HPDE6-E6E7 (cell line): ENCODE results near the gene ATN1.

Source experiments
- DNase-seq: peaks from one replicate; pipeline ENCODE4 v3.0.0; 2011; ENCODE audit warnings: missing footprints; ENCODE audit errors: extremely low spot score

The ATN1 gene

DNA sequence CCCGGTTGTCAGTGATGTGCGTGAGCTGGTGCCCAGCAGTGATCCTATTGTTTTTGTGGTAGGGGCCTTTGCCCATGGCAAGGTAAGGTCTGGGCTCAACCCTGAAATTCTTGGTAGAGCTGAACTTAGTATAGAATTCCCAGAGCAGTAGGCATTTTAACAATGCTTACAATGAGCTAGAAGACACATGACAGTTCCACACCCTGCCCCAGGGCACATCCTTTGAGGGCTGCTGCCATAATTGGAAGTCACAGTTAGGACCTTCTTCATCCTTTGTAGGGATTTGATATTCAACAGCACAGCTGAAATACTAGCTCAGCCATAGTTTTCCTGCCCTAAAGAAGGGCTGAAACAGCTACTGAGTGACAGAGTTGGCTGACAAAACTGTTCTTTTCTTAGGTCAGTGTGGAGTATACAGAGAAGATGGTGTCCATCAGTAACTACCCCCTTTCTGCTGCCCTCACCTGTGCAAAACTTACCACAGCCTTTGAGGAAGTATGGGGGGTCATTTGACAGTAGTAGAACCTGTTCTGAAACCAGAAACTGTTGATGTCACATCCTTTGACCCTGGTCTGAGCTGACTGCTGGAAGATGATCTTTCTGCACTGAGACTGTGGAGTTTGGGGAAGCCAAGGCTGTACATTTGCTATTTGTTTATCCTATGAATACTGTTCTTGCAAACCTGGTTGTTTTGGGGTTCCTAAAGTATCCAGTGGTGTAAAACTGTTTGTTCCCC is 47.7 kb downstream of the ATN1 start:
- DNase-seq = no peak

DNA sequence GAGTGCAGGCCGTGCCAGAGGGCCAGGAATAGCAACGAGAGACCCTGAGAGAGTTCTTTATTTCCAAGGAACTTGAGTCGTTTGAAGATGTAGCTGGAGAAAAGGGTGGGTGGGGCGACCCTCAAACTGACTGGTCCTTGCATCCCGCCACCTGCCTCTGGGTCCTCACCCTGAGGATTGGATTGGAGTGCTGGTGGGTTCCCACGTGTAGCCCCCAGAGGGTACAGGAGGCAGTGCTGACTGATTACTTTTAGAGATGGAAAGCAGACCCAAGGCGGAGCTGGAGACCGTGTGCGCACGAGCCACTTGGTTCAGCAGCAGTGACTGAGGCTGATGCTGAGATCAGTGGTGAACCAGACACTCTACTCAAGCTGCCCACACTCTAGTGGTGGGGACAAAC is 49.9 kb downstream of the ATN1 start:
- no peak for DNase-seq

DNA sequence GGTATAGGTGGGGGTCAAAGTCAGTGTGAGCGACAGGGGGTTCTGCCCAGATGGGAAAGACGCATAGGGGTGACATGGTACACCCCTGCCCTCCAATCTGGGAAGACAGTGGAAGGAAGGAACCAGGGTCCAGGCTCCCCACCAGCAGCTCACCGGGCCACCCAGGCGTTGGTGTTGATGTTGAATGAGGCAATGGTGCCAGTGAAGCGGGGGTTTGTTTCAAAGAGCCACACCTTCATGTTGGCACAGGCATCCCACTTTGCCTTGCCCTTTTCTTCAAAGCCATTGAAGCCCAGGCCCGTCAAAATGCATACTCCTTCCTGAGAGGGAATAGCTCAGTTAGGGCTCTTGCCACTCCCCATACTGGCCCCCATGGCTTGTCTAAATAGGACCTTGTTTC is 50.4 kb downstream of the ATN1 start:
- DNase-seq = no peak

DNA sequence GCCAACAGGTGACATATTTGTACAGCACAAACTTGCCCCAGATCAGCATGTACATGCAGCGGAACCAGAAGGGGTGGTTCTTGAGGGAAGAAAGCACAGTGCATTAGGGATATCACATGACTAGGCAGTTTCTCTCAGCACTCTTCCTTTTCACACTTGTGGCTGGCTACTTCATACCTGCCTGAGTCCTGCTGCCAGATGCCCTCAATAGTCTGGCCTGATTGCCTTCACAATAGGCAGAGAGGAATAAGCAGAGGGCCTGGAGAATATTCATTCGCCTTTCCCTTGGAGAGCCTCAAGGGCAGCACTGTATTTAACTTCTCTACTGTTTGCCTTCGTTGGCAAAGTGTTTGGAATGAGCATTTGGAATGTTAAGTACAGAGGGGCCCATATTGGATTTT is 50.9 kb downstream of the ATN1 start:
- DNase-seq = no peak

DNA sequence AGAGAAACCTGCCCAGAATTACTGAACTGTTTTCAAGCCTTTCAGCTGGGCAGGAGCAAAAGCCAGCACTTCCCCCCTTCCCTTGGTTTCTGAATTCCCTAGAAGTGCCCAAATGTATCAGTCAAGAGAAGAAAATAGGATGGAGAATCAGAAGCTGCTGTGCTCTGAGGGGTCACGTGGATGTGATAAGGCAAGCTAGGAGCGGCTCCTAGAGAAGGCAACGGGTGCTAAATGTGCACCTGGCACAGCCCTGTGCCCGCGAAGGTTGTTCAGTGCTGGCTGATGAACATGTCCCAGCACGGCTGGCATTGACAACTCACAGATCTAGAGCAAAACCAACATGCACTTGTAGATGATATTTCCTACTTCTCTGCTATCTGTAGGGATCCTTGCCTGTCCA is 51.3 kb downstream of the ATN1 start:
- DNase-seq = no peak

DNA sequence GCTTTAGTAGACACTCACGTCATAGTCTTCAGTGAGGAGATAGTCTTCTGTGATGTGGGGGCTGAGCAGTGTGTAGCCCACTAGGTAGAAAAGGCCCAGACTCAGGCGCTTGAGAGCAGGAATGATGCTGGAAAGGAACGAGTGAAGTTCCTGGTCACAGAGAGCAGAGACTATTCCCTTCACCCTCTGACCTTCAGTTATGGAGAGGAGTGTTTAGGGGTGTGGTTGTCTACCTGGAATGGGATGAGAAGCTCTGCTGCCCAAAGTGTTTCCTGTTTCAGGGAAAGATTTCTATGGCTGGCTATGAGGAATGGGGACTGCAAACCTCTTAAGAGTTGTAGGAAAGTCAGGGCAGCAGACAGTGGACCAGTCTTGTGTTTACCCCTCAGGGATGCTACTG is 51.7 kb downstream of the ATN1 start:
- DNase-seq = no peak

DNA sequence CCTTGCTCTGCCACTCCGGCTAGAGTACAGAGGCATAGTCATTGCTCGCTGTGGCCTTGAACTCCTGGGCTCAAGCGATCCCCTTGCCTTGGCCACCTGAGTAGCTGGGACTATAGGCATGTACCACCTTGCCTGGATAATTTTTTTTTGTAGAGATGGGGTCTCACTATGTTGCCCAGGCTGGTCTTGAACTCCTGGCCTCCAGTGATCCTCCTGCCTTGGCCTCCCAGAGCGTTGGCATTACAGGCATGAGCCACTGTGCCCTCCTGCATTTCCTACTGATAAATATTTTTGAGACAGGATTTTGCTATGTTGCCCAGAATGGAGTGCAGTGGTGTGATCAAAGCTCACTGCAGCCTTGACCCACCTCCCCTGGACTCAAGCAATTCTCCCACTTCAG is 52.3 kb downstream of the ATN1 start:
- no peak for DNase-seq

DNA sequence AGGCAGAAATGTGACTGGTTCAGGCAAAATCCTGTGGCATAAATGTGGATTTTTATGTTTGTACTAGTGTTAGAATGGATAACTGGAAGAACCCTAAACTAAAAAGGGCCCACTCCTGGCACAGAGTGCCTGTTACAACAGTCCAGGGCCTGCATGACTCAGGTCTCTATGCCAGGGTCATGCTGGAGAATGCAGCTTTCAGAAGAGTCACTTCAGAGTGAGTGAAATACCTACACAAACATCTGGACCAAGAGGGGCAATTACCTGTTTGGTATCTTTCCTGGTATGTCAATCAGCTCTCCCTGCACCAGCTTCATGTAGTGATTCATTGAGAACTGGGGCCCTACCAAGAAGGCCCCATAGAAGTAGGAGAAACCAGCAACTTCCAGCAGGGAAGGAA is 53.0 kb downstream of the ATN1 start:
- DNase-seq = no peak

DNA sequence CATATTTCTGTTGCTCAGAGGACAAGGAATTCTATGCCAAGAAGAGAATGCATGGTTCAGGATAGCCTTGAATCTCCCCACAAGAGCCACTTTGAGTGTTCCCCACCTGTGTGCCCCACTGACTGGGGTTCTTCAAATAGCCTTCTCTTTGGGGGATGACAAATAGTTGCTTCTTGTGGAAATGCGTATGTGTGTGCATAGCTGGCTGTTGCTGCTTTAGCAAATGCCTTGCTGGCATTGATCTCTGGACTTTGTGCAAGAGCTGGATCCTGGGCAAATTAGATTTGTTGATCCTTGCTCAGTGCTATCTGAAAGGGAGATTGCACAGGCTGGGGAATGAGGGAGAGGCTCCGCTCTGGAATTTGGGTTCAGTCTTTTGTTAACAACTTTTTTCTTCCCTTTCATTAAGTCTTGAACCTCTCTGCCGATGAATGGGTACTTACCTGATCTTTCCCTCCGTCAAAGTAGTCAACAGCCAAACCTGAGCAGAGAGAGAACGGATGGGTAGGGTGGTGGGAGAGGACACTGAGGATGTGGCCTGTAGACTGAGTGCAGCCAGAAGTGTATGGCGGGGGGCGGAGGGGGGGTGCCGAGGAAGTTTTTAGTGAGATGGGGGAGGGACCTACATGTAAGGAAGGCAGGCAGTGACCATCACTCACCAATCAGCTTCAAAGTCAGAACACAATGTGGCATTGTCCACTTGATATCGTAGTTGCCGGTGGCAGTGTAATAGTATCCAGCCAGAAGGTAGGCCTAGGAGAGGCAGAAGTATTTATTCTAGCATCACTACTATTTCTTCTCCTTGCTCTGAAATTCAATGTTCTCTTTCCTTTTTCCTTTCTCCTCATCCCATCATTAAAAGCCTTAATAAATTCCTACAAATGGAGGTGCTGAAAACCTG is 53.6 kb downstream of the ATN1 start:
- no peak for DNase-seq

DNA sequence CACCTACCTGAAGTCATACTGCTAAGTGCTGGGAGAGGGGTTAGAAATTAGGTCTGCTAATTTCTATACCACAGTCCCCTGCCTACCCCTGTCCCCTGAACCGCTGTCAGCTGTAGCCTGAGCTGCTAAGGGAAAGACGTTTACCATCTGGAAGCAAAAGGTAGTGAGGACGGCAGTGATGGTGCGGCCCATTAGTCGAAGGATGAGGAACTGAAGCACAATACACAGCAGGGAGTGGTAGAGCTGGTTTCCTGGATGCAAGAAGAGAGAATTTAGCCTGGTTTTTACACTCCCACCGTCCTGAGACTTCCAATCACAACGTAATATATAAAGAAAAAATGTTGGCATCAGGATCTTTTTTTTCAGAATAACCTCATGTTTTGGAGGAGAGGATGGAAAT is 54.8 kb downstream of the ATN1 start:
- no peak for DNase-seq

DNA sequence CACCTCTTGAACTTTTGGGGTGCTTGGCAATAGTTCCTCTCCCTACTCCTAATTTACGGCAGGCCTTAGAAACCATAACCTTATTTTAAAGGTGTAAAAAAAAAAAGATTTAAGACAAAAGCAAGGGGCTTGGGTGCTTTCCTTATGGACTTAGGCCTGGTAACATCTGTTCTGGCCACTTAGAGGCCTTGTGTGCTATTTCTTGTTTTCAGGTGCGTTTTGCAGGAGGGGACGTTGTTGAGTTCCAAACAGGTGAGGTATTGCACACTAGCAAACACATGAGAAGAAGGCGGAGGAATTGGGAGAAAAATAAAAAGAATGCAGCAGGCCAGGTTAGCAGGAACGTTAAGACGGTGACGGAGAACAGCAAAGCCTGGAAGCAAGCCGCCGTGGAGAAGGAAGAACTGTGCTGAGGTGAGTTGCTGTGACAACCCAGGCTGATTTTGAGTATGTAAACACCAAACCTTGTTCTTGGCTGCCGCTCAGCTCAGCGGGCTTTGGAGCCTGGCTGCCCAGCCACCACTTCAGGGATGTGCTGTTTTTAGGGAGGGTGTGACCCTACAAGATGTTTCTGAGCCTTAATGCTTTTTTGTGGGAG is 60.3 kb downstream of the ATN1 start:
- DNase-seq = no peak
